Glutamatergic neuron (in vitro differentiated cells): ENCODE results near the gene CEMIP. TPM values are rescaled to one million over a fixed set of nuclear protein-coding genes. Genes with fewer than 3 reads are reported as not detected.
A peak's percentile ranks its signal among the peaks of the same experiment; 100 is the strongest.

Experiments used
- DNase-seq: peaks from one replicate; pipeline ENCODE4 v3.0.0; 2022
- H3K27ac Mint-ChIP-seq: one replicate; pipeline ENCODE4 v1.8.0; 2020; ENCODE audit warnings: mild to moderate bottlenecking, mixed read lengths, inconsistent platforms; ENCODE audit not compliant: unreplicated experiment
- H3K27me3 Mint-ChIP-seq: one replicate; pipeline ENCODE4 v1.8.0; 2020; ENCODE audit warnings: mild to moderate bottlenecking, moderate library complexity, mixed read lengths, inconsistent platforms; ENCODE audit not compliant: unreplicated experiment
- H3K36me3 Mint-ChIP-seq: one replicate; pipeline ENCODE4 v1.8.0; 2020; ENCODE audit warnings: mild to moderate bottlenecking, mixed read lengths, inconsistent platforms; ENCODE audit not compliant: unreplicated experiment
- H3K4me1 Mint-ChIP-seq: one replicate; pipeline ENCODE4 v1.8.0; 2020; ENCODE audit warnings: mild to moderate bottlenecking, low read depth, mixed read lengths, inconsistent platforms; ENCODE audit not compliant: unreplicated experiment
- H3K4me3 Mint-ChIP-seq: one replicate; pipeline ENCODE4 v1.8.0; 2020; ENCODE audit warnings: mild to moderate bottlenecking, mixed read lengths, inconsistent platforms; ENCODE audit not compliant: unreplicated experiment
- H3K9me3 Mint-ChIP-seq: one replicate; pipeline ENCODE4 v1.8.0; 2020; ENCODE audit warnings: mild to moderate bottlenecking, moderate library complexity, mixed read lengths, inconsistent platforms; ENCODE audit not compliant: unreplicated experiment
- CTCF ChIP-seq: fragments of 200-600 bp; sonication (generic); IDR thresholded peaks from one replicate; pipeline ENCODE4 v1.5.0; 2021; ENCODE audit not compliant: partially characterized antibody, unreplicated experiment
- total RNA-seq: library from RNA; stranded (reverse); fragmentation: NEBNext Ultra II Directional; extraction: Animal tissue kit (Norgen Biotek cat#: 25700); gene quantifications from one replicate; pipeline ENCODE4 v1.2.1, GENCODE V29; 2021; ENCODE audit not compliant: unreplicated experiment

CEMIP gene
- total RNA-seq, 1 donor from 2014 or later, result 0.25 TPM

- H3K36me3 Mint-ChIP-seq, result no peaks in the 10 kb centered on the region
- H3K4me1 Mint-ChIP-seq, result no peaks in the 10 kb centered on the region
- no peak overlapping the region for H3K4me3 Mint-ChIP-seq
- no peak for TF ChIP-seq CTCF
- peaks cover 2% of the 10 kb centered on the region for H3K9me3 Mint-ChIP-seq
- H3K27me3 Mint-ChIP-seq, result peaks cover 10% of the 10 kb centered on the region
- no peak overlapping the region for H3K27ac Mint-ChIP-seq
- no peak for DNase-seq
Measured at GRCh38 chr15:80855206-80855605, 76.0 kb downstream of the CEMIP start.

GRCh38 chr15:80856400-80856799 is 77.2 kb downstream of the CEMIP start:
- Mint-ChIP-seq H3K36me3 (no peaks in the 10 kb centered on the region), H3K9me3 (peaks cover 6% of the 10 kb centered on the region), H3K27me3 (peaks cover 6% of the 10 kb centered on the region), H3K4me1 (no peaks in the 10 kb centered on the region), H3K27ac (no peak overlapping the region), H3K4me3 (no peak overlapping the region)
- peak; percentile 64 for TF ChIP-seq CTCF
- no peak for DNase-seq

- H3K27ac Mint-ChIP-seq, result no peak overlapping the region
- H3K27me3 Mint-ChIP-seq, result peaks cover 5% of the 10 kb centered on the region
- no peak for TF ChIP-seq CTCF
- H3K9me3 Mint-ChIP-seq, result peaks cover 6% of the 10 kb centered on the region
- no peak for DNase-seq
- H3K36me3 Mint-ChIP-seq, result no peaks in the 10 kb centered on the region
- H3K4me1 Mint-ChIP-seq, result no peaks in the 10 kb centered on the region
- H3K4me3 Mint-ChIP-seq, result no peak overlapping the region
Measured at GRCh38 chr15:80856809-80857377, 77.7 kb downstream of the CEMIP start.

GRCh38 chr15:80861731-80862170 is 82.6 kb downstream of the CEMIP start:
- Mint-ChIP-seq H3K27ac (no peak overlapping the region), H3K4me1 (no peaks in the 10 kb centered on the region), H3K4me3 (no peak overlapping the region), H3K36me3 (no peaks in the 10 kb centered on the region), H3K27me3 (peaks cover 5% of the 10 kb centered on the region), H3K9me3 (peaks cover 6% of the 10 kb centered on the region)
- DNase-seq, result no peak
- no peak for TF ChIP-seq CTCF

GRCh38 chr15:80864666-80865065 is 85.5 kb downstream of the CEMIP start:
- no peak for TF ChIP-seq CTCF
- Mint-ChIP-seq H3K27ac (no peak overlapping the region), H3K9me3 (peaks cover 4% of the 10 kb centered on the region), H3K27me3 (no peaks in the 10 kb centered on the region), H3K36me3 (no peaks in the 10 kb centered on the region), H3K4me1 (no peaks in the 10 kb centered on the region), H3K4me3 (no peak overlapping the region)
- no peak for DNase-seq
